ENCODE data around the gene URB2. TPM values are rescaled to one million over a fixed set of nuclear protein-coding genes. Genes with fewer than 3 reads are reported as not detected.

URB2 gene
- total and polyA plus RNA-seq, 2 of the 13 experiments (the other 11 are each of a cell fraction or from before 2014, with no cell fraction given): 4.0 to 17.6 TPM

DNA sequence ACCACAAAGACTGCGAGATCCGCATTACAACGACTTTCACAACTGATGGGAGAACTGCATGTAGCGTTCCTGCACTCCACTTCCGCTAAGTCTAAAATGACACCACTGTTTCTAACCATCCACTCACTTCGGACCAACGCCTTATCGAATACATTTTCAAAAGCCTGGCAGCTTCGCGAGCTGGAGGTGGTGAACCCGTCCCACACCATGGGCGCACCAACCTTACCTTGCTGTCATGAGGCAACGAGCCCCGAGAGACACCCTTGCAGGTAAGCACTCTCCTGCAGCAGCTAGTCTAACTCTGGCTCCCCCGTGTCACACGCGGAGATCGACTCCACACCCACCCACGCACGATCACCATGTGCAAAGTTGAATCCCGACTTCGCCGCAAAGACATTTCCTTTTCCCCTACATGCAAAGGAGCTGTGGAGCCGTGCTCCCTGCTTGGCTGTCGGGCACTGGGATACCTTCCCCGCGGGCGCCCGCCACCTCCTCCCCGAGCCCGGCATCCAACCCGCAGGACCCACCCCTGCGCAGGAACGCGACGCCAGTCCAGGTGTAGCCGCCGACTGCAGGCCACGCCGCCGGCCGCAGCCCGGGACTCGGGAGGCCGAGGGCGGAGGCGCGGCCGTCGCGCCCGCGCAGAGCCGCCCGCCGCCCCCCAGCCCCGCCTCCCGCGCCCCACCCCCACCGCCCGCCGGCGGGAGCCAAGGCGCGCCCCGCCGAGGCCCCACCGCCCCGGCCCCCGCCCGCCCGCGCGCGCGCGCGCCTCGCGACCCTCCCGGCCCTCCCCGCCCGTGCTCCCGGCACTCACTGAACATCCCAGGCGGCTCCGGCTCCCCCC, 754 bp upstream of the URB2 start (continued):
- TF ChIP-seq KMT2B (CRISPR knock-in tag; IDR thresholded peaks at IDR 0.05) (peak; percentile 40), ZC3H13 (CRISPR knock-in tag; IDR thresholded peaks at IDR 0.05) (peak; percentile 21; the same call in 1 of the 2 replicates), MIXL1 (CRISPR knock-in tag; IDR thresholded peaks at IDR 0.05) (no peak), DPF2 (CRISPR knock-in tag; IDR thresholded peaks at IDR 0.05; ENCODE audit: borderline replicate concordance, low read depth) (0 out of 2 replicates have a peak, but pooled peaks have one; percentile 41), FOXA1 (IDR thresholded peaks at IDR 0.05) (no peak), FOXA1 (CRISPR knock-in tag; IDR thresholded peaks at IDR 0.05) (no peak), ZNF672 (CRISPR knock-in tag; IDR thresholded peaks at IDR 0.05) (0 out of 2 replicates have a peak, but pooled peaks have one; percentile 27), YEATS4 (CRISPR knock-in tag; IDR thresholded peaks at IDR 0.05; ENCODE audit: borderline replicate concordance) (no peak), NRL (CRISPR knock-in tag; IDR thresholded peaks at IDR 0.05; ENCODE audit: borderline replicate concordance) (peak; percentile 79), ZNF30 (CRISPR knock-in tag; IDR thresholded peaks at IDR 0.05) (no peak), SMAD1 (CRISPR knock-in tag; IDR thresholded peaks at IDR 0.05; ENCODE audit: borderline replicate concordance, low read depth) (no peak), ZNF558 (CRISPR knock-in tag; IDR thresholded peaks at IDR 0.05; ENCODE audit: borderline replicate concordance) (peak; percentile 60; the same call in 1 of the 2 replicates), YY1 (IDR thresholded peaks at IDR 0.05; ENCODE audit: insufficient read depth, insufficient replicate concordance, low read depth, low read length) (no peak), ZNF468 (CRISPR knock-in tag; IDR thresholded peaks at IDR 0.05) (no peak), ZNF607 (CRISPR knock-in tag; IDR thresholded peaks at IDR 0.05; ENCODE audit: borderline replicate concordance) (no peak), ZNF619 (CRISPR knock-in tag; IDR thresholded peaks at IDR 0.05) (no peak), ZNF790 (CRISPR knock-in tag; IDR thresholded peaks at IDR 0.05; ENCODE audit: borderline replicate concordance) (no peak), RCOR2 (CRISPR knock-in tag; IDR thresholded peaks at IDR 0.05) (no peak), ZSCAN31 (CRISPR knock-in tag; IDR thresholded peaks at IDR 0.05; ENCODE audit: low read depth) (no peak; the same call in 1 of the 2 replicates), RAD51 (IDR thresholded peaks at IDR 0.05; ENCODE audit: borderline replicate concordance) (no peak)
- TF ChIP-seq, protein P1, sequence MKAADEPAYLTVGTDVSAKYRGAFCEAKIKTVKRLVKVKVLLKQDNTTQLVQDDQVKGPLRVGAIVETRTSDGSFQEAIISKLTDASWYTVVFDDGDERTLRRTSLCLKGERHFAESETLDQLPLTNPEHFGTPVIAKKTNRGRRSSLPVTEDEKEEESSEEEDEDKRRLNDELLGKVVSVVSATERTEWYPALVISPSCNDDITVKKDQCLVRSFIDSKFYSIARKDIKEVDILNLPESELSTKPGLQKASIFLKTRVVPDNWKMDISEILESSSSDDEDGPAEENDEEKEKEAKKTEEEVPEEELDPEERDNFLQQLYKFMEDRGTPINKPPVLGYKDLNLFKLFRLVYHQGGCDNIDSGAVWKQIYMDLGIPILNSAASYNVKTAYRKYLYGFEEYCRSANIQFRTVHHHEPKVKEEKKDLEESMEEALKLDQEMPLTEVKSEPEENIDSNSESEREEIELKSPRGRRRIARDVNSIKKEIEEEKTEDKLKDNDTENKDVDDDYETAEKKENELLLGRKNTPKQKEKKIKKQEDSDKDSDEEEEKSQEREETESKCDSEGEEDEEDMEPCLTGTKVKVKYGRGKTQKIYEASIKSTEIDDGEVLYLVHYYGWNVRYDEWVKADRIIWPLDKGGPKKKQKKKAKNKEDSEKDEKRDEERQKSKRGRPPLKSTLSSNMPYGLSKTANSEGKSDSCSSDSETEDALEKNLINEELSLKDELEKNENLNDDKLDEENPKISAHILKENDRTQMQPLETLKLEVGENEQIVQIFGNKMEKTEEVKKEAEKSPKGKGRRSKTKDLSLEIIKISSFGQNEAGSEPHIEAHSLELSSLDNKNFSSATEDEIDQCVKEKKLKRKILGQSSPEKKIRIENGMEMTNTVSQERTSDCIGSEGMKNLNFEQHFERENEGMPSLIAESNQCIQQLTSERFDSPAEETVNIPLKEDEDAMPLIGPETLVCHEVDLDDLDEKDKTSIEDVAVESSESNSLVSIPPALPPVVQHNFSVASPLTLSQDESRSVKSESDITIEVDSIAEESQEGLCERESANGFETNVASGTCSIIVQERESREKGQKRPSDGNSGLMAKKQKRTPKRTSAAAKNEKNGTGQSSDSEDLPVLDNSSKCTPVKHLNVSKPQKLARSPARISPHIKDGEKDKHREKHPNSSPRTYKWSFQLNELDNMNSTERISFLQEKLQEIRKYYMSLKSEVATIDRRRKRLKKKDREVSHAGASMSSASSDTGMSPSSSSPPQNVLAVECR (CRISPR knock-in tag; IDR thresholded peaks at IDR 0.05; ENCODE audit: borderline replicate concordance): peak; percentile 74
- TF ChIP-seq, protein P2, sequence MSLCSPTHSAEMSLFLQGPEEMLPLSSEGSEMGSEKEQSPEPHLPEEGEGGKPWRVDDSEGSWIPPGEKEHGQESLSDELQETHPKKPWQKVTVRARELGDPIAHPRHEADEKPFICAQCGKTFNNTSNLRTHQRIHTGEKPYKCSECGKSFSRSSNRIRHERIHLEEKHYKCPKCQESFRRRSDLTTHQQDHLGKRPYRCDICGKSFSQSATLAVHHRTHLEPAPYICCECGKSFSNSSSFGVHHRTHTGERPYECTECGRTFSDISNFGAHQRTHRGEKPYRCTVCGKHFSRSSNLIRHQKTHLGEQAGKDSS (CRISPR knock-in tag; IDR thresholded peaks at IDR 0.05; ENCODE audit: borderline replicate concordance, low read depth): no peak
- TF ChIP-seq, protein P3, sequence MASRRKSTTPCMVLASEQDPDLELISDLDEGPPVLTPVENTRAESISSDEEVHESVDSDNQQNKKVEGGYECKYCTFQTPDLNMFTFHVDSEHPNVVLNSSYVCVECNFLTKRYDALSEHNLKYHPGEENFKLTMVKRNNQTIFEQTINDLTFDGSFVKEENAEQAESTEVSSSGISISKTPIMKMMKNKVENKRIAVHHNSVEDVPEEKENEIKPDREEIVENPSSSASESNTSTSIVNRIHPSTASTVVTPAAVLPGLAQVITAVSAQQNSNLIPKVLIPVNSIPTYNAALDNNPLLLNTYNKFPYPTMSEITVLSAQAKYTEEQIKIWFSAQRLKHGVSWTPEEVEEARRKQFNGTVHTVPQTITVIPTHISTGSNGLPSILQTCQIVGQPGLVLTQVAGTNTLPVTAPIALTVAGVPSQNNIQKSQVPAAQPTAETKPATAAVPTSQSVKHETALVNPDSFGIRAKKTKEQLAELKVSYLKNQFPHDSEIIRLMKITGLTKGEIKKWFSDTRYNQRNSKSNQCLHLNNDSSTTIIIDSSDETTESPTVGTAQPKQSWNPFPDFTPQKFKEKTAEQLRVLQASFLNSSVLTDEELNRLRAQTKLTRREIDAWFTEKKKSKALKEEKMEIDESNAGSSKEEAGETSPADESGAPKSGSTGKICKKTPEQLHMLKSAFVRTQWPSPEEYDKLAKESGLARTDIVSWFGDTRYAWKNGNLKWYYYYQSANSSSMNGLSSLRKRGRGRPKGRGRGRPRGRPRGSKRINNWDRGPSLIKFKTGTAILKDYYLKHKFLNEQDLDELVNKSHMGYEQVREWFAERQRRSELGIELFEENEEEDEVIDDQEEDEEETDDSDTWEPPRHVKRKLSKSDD (CRISPR knock-in tag; IDR thresholded peaks at IDR 0.05; ENCODE audit: low read depth): no peak
